Measurements from ENCODE around the gene MRPS2. TPM values are rescaled to one million over a fixed set of nuclear protein-coding genes. Genes with fewer than 3 reads are reported as not detected.

Gene MRPS2
- total and polyA plus RNA-seq, 9 of the 15 experiments (the other 6 are each of a cell fraction or from before 2014, with no cell fraction given): 8.0 to 167 (median 81.3) TPM

- TF ChIP-seq, protein P1, sequence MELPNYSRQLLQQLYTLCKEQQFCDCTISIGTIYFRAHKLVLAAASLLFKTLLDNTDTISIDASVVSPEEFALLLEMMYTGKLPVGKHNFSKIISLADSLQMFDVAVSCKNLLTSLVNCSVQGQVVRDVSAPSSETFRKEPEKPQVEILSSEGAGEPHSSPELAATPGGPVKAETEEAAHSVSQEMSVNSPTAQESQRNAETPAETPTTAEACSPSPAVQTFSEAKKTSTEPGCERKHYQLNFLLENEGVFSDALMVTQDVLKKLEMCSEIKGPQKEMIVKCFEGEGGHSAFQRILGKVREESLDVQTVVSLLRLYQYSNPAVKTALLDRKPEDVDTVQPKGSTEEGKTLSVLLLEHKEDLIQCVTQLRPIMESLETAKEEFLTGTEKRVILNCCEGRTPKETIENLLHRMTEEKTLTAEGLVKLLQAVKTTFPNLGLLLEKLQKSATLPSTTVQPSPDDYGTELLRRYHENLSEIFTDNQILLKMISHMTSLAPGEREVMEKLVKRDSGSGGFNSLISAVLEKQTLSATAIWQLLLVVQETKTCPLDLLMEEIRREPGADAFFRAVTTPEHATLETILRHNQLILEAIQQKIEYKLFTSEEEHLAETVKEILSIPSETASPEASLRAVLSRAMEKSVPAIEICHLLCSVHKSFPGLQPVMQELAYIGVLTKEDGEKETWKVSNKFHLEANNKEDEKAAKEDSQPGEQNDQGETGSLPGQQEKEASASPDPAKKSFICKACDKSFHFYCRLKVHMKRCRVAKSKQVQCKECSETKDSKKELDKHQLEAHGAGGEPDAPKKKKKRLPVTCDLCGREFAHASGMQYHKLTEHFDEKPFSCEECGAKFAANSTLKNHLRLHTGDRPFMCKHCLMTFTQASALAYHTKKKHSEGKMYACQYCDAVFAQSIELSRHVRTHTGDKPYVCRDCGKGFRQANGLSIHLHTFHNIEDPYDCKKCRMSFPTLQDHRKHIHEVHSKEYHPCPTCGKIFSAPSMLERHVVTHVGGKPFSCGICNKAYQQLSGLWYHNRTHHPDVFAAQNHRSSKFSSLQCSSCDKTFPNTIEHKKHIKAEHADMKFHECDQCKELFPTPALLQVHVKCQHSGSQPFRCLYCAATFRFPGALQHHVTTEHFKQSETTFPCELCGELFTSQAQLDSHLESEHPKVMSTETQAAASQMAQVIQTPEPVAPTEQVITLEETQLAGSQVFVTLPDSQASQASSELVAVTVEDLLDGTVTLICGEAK (IDR thresholded peaks at IDR 0.05): no peak
- TF ChIP-seq, protein P1 (CRISPR knock-in tag; IDR thresholded peaks at IDR 0.05): no peak
- TF ChIP-seq TBP (optimal IDR thresholded peaks at IDR 0.05; ENCODE audit: low read depth, low read length) (peak; percentile 81), ILF3 (IDR thresholded peaks at IDR 0.05; ENCODE audit: borderline replicate concordance) (0 out of 2 replicates have a peak, but pooled peaks have one; percentile 26), PRPF4 (IDR thresholded peaks at IDR 0.05; ENCODE audit: insufficient read depth, low read depth, low read length, poor library complexity, severe bottlenecking) (peak; percentile 49), E2F1 (CRISPR knock-in tag; IDR thresholded peaks at IDR 0.05) (no peak), CTBP1 (IDR thresholded peaks at IDR 0.05; ENCODE audit: borderline replicate concordance) (peak; percentile 43; the same call in 1 of the 2 replicates), CBX8 (IDR thresholded peaks at IDR 0.05; ENCODE audit: borderline replicate concordance, extremely low read depth, low read depth, low read length, poor library complexity, severe bottlenecking) (no peak), U2AF1 (optimal IDR thresholded peaks at IDR 0.05; ENCODE audit: low read depth, low read length) (peak; percentile 94), ETS1 (conservative IDR thresholded peaks at IDR 0.05; ENCODE audit: control insufficient read depth, low read depth, low read length) (peak; percentile 60; the same call in 1 of the 2 replicates), RBM25 (IDR thresholded peaks at IDR 0.05; ENCODE audit: low read depth, low read length, severe bottlenecking) (no peak), GMEB1 (CRISPR knock-in tag; IDR thresholded peaks at IDR 0.05) (peak; percentile 56), MAFG (tag; conservative IDR thresholded peaks at IDR 0.05) (no peak)
These were observed at the start of gene MRPS2 (continued) for GRCh38 chr9:135500525-135501260.
